ENCODE measurements around the gene AGBL1. TPM values are rescaled to one million over a fixed set of nuclear protein-coding genes. Genes with fewer than 3 reads are reported as not detected.

The AGBL1 gene
- total RNA-seq, 1 donor: not detected

GRCh38 chr15:86591994-86592735 lies 512.5 kb downstream of the AGBL1 start:
- no peak overlapping the region for H3K4me3 ChIP-seq (ENCODE audit: low read depth, low read length)
- TF ChIP-seq CTCF (IDR thresholded peaks at IDR 0.05; ENCODE audit: insufficient read depth, low read length): no peak
- DNase-seq (ENCODE audit: low read depth): no peak

- no peak overlapping the region for H3K4me3 ChIP-seq (ENCODE audit: low read depth, low read length)
- no peak for DNase-seq (ENCODE audit: low read depth)
- no peak for TF ChIP-seq CTCF (IDR thresholded peaks at IDR 0.05; ENCODE audit: insufficient read depth, low read length)
These were observed 516.1 kb downstream of the AGBL1 start for GRCh38 chr15:86595741-86596140.

GRCh38 chr15:86603466-86603865 lies 523.8 kb downstream of the AGBL1 start:
- no peak for TF ChIP-seq CTCF (IDR thresholded peaks at IDR 0.05; ENCODE audit: insufficient read depth, low read length)
- H3K4me3 ChIP-seq (ENCODE audit: low read depth, low read length): no peak overlapping the region
- DNase-seq (ENCODE audit: low read depth): no peak

- DNase-seq (ENCODE audit: low read depth): no peak
- no peak for TF ChIP-seq CTCF (IDR thresholded peaks at IDR 0.05; ENCODE audit: insufficient read depth, low read length)
- H3K4me3 ChIP-seq (ENCODE audit: low read depth, low read length): no peak overlapping the region
These were observed 529.0 kb downstream of the AGBL1 start for GRCh38 chr15:86608461-86609205.

- TF ChIP-seq CTCF (IDR thresholded peaks at IDR 0.05; ENCODE audit: insufficient read depth, low read length): no peak
- DNase-seq (ENCODE audit: low read depth): no peak
These were observed 529.6 kb downstream of the AGBL1 start for GRCh38 chr15:86609275-86609674.

GRCh38 chr15:86610038-86610437 lies 530.4 kb downstream of the AGBL1 start:
- no peak for TF ChIP-seq CTCF (IDR thresholded peaks at IDR 0.05; ENCODE audit: insufficient read depth, low read length)
- no peak for DNase-seq (ENCODE audit: low read depth)

More at GRCh38 chr15:86609275-86609674, 529.6 kb downstream of the AGBL1 start:
- H3K4me3 ChIP-seq (ENCODE audit: low read depth, low read length): no peak overlapping the region

More at GRCh38 chr15:86610038-86610437, 530.4 kb downstream of the AGBL1 start:
- no peak overlapping the region for H3K4me3 ChIP-seq (ENCODE audit: low read depth, low read length)

All from fibroblast of the aortic adventitia (primary cell).